ENCODE data around the gene CXCL13.
A peak's percentile ranks its signal among the peaks of the same experiment; 100 is the strongest.
"Not testable (repeated sequence)": the region's sequence is repeated elsewhere in the genome, so short reads cannot be mapped to it uniquely, and the experiment has no call there.

The CXCL13 gene

DNA sequence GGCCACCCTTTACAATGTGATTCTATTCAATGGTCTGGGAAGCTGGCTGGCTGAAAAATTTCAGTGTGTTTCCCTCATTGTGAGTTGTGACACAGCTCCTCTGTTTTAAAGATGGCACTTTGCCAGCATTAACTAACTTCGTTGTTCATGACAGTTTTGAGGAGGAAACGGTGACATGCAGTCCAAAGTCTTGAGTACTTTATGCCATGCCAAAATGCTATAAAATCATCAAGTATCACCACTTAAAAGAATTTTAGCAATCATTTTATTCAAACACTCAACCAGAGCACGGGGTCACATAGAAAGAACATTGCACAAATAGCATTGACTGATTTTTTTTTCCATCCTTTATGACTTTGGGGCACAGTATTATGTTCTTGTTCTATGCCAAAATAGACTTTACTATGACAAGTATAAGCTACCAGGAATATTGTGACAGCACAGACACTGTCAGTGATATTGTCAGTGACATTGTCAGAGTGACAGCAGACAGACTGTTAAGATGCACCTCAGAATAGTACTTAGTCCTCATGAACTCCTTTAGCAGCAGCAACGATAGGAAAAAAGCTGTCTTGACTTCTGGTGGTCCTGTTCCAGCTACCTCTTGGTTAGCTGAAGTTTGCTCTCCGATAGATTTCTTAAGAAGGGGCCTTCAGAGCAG, 46.7 kb downstream of the CXCL13 start:
- Histone ChIP-seq H4K20me1 (no peaks in the 10 kb centered on the region), H3K4me3 (no peak overlapping the region), H3K36me3 (no peaks in the 10 kb centered on the region), H3K4me1 (peaks cover 23% of the 10 kb centered on the region), H3K27me3 (no peaks in the 10 kb centered on the region), H3K27ac (no peak overlapping the region), H3K9me3 (peaks cover 2% of the 10 kb centered on the region), H3K9ac (no peak overlapping the region), H3K4me2 (peak overlapping the region; percentile 58)
- TF ChIP-seq Cebpa-rat (IDR thresholded peaks at IDR 0.05): no peak

DNA sequence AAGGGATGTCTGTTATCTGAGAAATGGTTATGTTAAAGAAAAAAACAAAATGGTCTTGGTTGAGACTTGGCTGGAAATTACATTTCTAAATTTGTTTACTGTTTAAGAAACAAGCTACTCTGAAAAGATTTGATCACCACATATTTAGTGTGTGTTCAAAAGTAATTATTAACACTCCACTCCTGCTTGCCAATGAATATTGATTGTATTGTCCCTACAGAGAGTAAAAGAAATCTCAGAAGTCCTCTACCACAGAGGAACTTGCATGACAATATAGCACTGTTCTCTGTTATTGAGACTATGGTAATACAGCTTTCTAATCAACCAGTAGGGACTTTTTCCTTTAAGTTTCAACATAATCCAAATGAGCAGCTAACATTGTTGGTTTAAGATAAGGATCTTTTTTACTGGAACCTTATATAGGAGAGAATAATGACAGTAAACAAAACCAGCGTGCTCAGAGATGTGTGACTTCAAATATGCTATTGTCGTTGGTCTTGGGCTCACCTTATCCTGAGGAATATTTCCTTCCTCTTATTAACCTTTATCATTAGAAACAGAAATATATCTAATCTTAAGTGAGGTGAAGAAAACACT, 47.6 kb downstream of the CXCL13 start:
- Histone ChIP-seq H4K20me1 (no peaks in the 10 kb centered on the region), H3K4me2 (no peak overlapping the region), H3K27ac (no peak overlapping the region), H3K27me3 (no peaks in the 10 kb centered on the region), H3K9me3 (no peaks in the 10 kb centered on the region; the same call in none of the 2 replicates), H3K36me3 (no peaks in the 10 kb centered on the region), H3K4me1 (peaks cover 23% of the 10 kb centered on the region), H3K9ac (no peak overlapping the region), H3K4me3 (no peak overlapping the region)
- no peak for TF ChIP-seq Cebpa-rat (IDR thresholded peaks at IDR 0.05)

DNA sequence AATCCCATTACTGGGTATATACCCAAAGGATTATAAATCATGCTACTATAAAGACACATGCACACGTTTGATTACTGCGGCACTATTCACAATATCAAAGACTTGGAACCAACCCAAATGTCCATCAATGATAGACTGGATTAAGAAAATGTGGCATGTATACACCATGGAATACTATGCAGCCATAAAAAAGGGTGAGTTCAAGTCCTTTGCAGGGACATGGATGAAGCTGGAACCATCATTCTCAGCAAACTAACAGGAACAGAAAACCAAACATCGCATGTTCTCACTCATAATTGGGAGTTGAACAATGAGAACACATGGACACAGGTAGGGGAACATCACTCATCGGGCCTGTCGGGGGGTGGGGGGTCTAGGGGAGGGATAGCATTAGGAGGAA, 54.7 kb downstream of the CXCL13 start:
- H3K4me2 ChIP-seq, H3K9ac ChIP-seq, H3K36me3 ChIP-seq, H3K27ac ChIP-seq, H3K27me3 ChIP-seq, H4K20me1 ChIP-seq, H3K4me1 ChIP-seq, H3K4me3 ChIP-seq, H3K9me3 ChIP-seq: not testable (repeated sequence)

Data from BLaER1 (cell line).